IPS-18a (cell line): ENCODE results near the gene MCU.

ENCODE experiments used
- H3K27ac ChIP-seq: one replicate; pipeline ENCODE4 v1.5.1; 2013; ENCODE audit warnings: low read length
- H3K27me3 ChIP-seq: one replicate; pipeline ENCODE4 v1.6.1; 2013; ENCODE audit warnings: mild to moderate bottlenecking, low read length; ENCODE audit not compliant: control insufficient read depth, insufficient read depth
- H3K36me3 ChIP-seq: one replicate; pipeline ENCODE4 v1.6.1; 2013; ENCODE audit warnings: low read depth, low read length; ENCODE audit not compliant: control insufficient read depth
- H3K4me1 ChIP-seq: one replicate; pipeline ENCODE4 v1.6.1; 2013; ENCODE audit warnings: low read depth, low read length; ENCODE audit not compliant: control insufficient read depth
- H3K4me3 ChIP-seq: one replicate; pipeline ENCODE4 v1.5.1; 2013; ENCODE audit warnings: low read length
- H3K9ac ChIP-seq: one replicate; pipeline ENCODE4 v1.6.1; 2013; ENCODE audit warnings: mild to moderate bottlenecking, low read length, moderate library complexity
- H3K9me3 ChIP-seq: one replicate; pipeline ENCODE4 v1.6.1; 2013; ENCODE audit warnings: low read depth, low read length; ENCODE audit not compliant: control insufficient read depth

MCU gene

GRCh38 chr10:72704117-72704516 is 12.2 kb downstream of the MCU start:
- no peak overlapping the region for H3K27ac ChIP-seq
- no peaks in the 10 kb centered on the region for H3K36me3 ChIP-seq
- H3K9ac ChIP-seq: no peak overlapping the region
- H3K9me3 ChIP-seq: no peaks in the 10 kb centered on the region
- H3K27me3 ChIP-seq: no peaks in the 10 kb centered on the region
- H3K4me1 ChIP-seq: no peaks in the 10 kb centered on the region
- H3K4me3 ChIP-seq: no peak overlapping the region

GRCh38 chr10:72709041-72709440 is 17.1 kb downstream of the MCU start:
- H3K9me3 ChIP-seq: no peaks in the 10 kb centered on the region
- no peaks in the 10 kb centered on the region for H3K4me1 ChIP-seq
- no peak overlapping the region for H3K9ac ChIP-seq
- H3K36me3 ChIP-seq: no peaks in the 10 kb centered on the region
- H3K27me3 ChIP-seq: no peaks in the 10 kb centered on the region
- H3K27ac ChIP-seq: no peak overlapping the region
- H3K4me3 ChIP-seq: no peak overlapping the region

DNA sequence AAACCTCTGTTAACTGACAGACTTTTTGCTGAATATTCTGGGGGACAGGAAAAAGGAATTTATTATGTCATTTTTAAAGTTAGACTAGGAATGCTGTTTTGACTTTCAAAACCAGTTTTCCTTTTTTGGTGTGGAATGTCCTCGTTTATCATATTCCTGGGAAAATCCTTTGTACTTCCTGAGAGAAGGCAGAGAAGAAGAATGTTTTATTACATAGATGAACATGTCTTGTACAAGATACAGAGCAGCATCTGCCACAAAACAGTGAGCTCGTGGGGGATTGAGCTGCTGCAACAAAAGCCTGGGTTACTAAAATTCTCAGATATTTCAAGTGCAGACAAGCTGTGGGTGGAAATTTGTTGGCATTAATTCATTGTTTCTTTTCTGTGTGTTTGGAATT is 20.2 kb downstream of the MCU start:
- no peak overlapping the region for H3K4me3 ChIP-seq
- H3K27me3 ChIP-seq: no peaks in the 10 kb centered on the region
- no peak overlapping the region for H3K9ac ChIP-seq

GRCh38 chr10:72719941-72720592 is 28.1 kb downstream of the MCU start:
- no peaks in the 10 kb centered on the region for H3K27me3 ChIP-seq
- no peak overlapping the region for H3K27ac ChIP-seq
- no peaks in the 10 kb centered on the region for H3K9me3 ChIP-seq
- H3K9ac ChIP-seq: no peak overlapping the region
- no peak overlapping the region for H3K4me3 ChIP-seq
- H3K36me3 ChIP-seq: peaks cover 4% of the 10 kb centered on the region
- H3K4me1 ChIP-seq: peaks cover 5% of the 10 kb centered on the region

More for the DNA sequence above, 20.2 kb downstream of the MCU start:
- H3K27ac ChIP-seq: no peak overlapping the region
- no peaks in the 10 kb centered on the region for H3K9me3 ChIP-seq
- peaks cover 4% of the 10 kb centered on the region for H3K36me3 ChIP-seq
- H3K4me1 ChIP-seq: no peaks in the 10 kb centered on the region

- no peaks in the 10 kb centered on the region for H3K36me3 ChIP-seq
- no peak overlapping the region for H3K4me3 ChIP-seq
- H3K27ac ChIP-seq: no peak overlapping the region
- peaks cover 5% of the 10 kb centered on the region for H3K4me1 ChIP-seq
- no peak overlapping the region for H3K9ac ChIP-seq
- H3K27me3 ChIP-seq: no peaks in the 10 kb centered on the region
- no peaks in the 10 kb centered on the region for H3K9me3 ChIP-seq
Measured at GRCh38 chr10:72720814-72721660, 29.1 kb downstream of the MCU start.

DNA sequence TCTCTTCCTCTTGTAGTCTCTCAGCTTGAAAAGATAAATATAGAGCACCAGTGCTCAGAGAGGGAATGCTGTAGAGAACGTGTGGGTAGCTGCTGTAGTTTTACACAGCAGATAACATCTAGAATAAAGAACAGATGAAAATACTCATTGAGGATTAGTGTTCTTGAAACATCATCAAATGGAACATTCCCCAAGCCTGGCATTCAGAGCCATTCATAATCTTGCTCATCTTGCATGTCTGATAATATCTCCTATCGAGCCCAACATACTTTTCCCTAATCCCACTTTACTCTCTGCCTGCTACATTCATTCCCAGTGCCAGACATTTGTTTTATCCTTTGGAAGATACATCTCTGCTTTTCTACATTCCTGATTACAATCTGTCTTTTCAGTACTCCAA is 35.2 kb downstream of the MCU start:
- H3K27me3 ChIP-seq: no peaks in the 10 kb centered on the region
- no peak overlapping the region for H3K9ac ChIP-seq
- H3K36me3 ChIP-seq: no peaks in the 10 kb centered on the region
- H3K27ac ChIP-seq: no peak overlapping the region
- no peak overlapping the region for H3K4me3 ChIP-seq
- H3K4me1 ChIP-seq: peaks cover 5% of the 10 kb centered on the region
- no peaks in the 10 kb centered on the region for H3K9me3 ChIP-seq

GRCh38 chr10:72728462-72728861 is 36.5 kb downstream of the MCU start:
- H3K4me3 ChIP-seq: no peak overlapping the region
- peaks cover 5% of the 10 kb centered on the region for H3K4me1 ChIP-seq
- no peak overlapping the region for H3K27ac ChIP-seq
- H3K9ac ChIP-seq: no peak overlapping the region
- H3K27me3 ChIP-seq: no peaks in the 10 kb centered on the region
- H3K36me3 ChIP-seq: no peaks in the 10 kb centered on the region
- no peaks in the 10 kb centered on the region for H3K9me3 ChIP-seq

DNA sequence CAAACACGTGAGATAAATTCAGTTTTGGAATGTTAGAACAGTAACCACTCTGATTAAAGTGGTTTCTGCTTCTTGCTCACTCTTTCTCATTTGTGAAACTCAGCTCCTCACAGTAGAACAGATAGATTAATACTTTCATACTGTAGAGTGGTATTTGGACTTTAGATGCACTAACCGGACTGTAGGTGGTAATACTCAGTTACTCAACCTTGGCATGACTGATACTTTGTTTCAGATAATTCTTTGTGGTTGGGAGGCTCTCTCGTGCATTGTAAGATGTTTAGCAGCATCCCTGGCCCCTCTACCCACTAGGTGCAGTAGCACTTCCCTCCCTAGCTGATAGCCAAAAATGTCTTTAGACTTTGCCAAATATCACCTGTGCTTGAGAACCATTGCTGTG is 37.6 kb downstream of the MCU start:
- H3K9me3 ChIP-seq: no peaks in the 10 kb centered on the region
- H3K9ac ChIP-seq: no peak overlapping the region
- no peaks in the 10 kb centered on the region for H3K36me3 ChIP-seq
- peaks cover under 1% of the 10 kb centered on the region for H3K4me1 ChIP-seq
- no peak overlapping the region for H3K27ac ChIP-seq
- H3K4me3 ChIP-seq: no peak overlapping the region
- no peaks in the 10 kb centered on the region for H3K27me3 ChIP-seq

GRCh38 chr10:72730479-72730878 is 38.5 kb downstream of the MCU start:
- Histone ChIP-seq H3K27ac (no peak overlapping the region), H3K9ac (no peak overlapping the region), H3K4me1 (no peaks in the 10 kb centered on the region), H3K4me3 (no peak overlapping the region), H3K27me3 (no peaks in the 10 kb centered on the region), H3K9me3 (no peaks in the 10 kb centered on the region), H3K36me3 (no peaks in the 10 kb centered on the region)

- H3K4me1 ChIP-seq: no peaks in the 10 kb centered on the region
- no peak overlapping the region for H3K27ac ChIP-seq
- no peak overlapping the region for H3K4me3 ChIP-seq
- H3K27me3 ChIP-seq: no peaks in the 10 kb centered on the region
- H3K9ac ChIP-seq: no peak overlapping the region
- H3K9me3 ChIP-seq: no peaks in the 10 kb centered on the region
- H3K36me3 ChIP-seq: no peaks in the 10 kb centered on the region
Measured at GRCh38 chr10:72731916-72732419, 40.0 kb downstream of the MCU start.

DNA sequence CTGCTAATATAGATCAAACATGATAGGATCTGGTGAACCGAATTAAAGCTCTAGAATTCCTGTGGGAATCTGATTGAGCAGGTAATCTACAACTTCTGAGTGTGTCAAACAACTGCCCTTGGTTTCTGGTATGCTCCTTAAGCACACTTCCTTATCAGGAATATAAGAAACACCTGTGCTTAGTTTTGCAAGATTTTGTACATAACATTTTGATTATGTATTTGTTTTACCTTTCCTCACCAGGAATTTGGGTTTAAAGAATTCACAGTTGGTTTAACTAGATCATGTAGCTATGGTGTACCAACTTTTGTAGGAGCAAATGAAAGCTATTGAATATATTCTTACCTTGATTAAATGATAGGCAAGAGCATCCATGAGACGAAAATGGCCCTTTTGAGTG is 40.6 kb downstream of the MCU start:
- Histone ChIP-seq H3K27me3 (no peaks in the 10 kb centered on the region), H3K36me3 (no peaks in the 10 kb centered on the region)

DNA sequence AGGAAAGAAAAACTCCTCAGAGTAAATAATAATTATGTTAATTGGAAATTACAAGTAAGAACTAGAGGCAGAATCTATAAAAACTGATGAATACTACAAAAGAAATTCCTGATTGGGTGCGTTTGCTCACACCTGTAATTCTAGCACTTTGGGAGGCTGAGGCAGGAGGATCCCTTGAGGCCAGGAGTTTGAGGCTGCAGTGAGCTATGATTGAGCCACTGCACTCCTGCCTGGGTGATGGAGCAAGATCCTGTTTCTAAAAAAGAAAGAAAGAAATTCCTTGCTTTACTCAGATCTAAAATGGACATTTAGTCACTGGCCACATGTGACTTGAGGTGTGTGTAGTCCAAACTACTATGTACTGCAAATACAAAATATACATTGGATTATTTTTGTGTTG is 42.0 kb downstream of the MCU start:
- no peaks in the 10 kb centered on the region for H3K36me3 ChIP-seq
- peaks cover 6% of the 10 kb centered on the region for H3K4me1 ChIP-seq
- H3K27me3 ChIP-seq: no peaks in the 10 kb centered on the region
- no peak overlapping the region for H3K9ac ChIP-seq
- H3K9me3 ChIP-seq: no peaks in the 10 kb centered on the region
- H3K27ac ChIP-seq: no peak overlapping the region
- H3K4me3 ChIP-seq: no peak overlapping the region

More for the DNA sequence above, 40.6 kb downstream of the MCU start:
- H3K4me1 ChIP-seq: no peaks in the 10 kb centered on the region
- H3K9ac ChIP-seq: no peak overlapping the region
- H3K9me3 ChIP-seq: no peaks in the 10 kb centered on the region
- no peak overlapping the region for H3K4me3 ChIP-seq
- no peak overlapping the region for H3K27ac ChIP-seq
